Inferior parietal cortex (tissue), 1 donor: Measurements from ENCODE around the gene CEBPG.
A peak's percentile ranks its signal among the peaks of the same experiment; 100 is the strongest.

Experiments
- DNase-seq: peaks from one replicate; pipeline ENCODE4 v3.0.0-alpha.2; 2016; ENCODE audit errors: extremely low spot score

The CEBPG gene

DNA sequence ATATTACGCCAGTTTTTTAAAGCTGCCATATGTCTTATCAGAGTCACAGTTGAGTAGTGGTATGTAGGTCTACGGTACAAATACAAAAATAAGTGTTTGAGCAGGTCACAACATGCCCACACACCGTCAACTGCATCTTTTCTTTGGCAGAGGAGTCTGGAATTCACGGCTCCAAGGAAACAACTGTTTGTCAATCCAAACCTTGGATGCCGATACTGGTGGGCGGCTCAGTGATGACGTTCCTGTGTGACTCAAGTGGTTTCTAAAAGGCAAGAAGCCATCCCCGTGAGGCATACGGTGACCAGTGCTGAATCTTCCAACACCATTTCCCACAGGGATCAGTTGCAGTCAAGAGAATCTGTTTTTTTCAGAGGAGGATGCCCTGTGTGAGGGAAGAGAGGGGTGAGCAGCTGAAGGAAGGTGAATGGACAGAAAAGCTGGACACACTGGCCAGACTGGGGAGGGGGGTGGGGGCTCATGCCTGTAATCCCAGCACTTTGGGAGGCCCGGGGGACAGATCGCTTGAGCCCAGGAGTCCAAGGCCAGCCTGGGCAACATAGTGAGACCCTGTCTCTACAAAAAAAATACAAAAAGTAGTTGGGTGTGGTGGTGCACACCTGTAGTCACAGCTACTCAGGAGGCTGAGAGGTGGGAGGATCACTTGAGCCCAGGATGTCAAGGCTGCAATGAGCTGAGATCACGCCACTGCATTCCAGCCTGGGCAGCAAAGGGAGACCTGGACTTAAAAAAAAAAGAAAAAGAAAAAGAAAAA, 22.8 kb upstream of the CEBPG start:
- DNase-seq, result peak; percentile 17

DNA sequence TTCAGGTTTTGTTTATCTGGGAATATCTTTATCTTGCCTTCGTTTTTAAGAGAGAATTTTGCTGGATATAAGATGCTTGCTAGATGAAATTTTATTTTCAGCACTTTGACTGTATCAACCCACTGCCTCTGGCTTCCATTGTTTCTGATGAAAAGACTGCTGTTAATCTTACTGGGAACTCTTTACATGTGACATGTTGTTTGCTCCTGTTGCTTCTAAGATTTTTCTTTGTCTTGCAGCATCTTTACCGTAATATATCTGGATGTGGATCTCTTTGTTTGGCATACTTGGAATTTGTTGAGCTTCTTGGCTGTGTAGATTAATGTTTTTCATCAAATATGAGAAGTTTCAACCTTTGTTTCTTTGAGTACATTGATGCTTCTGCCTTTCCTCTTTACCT, 18.0 kb upstream of the CEBPG start:
- no peak for DNase-seq

DNA sequence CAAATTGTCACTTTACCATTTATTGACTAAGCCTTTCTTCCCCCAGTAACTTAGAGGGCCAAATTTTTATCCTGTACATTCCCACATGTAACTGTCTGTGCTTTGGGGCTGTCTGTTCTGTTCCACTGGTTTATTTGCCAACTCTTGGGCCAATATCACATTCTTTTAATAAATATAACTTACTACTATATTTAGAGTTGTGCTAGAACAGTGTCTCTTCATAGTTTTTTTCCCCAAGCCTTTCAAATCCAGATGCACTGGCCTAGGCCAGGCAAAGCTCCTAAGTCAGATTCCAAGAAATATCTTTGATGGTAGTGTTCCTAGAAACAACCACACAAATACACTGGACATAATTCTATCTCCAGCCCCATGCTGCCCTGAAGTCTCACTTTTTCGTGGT, 16.0 kb upstream of the CEBPG start:
- no peak for DNase-seq

DNA sequence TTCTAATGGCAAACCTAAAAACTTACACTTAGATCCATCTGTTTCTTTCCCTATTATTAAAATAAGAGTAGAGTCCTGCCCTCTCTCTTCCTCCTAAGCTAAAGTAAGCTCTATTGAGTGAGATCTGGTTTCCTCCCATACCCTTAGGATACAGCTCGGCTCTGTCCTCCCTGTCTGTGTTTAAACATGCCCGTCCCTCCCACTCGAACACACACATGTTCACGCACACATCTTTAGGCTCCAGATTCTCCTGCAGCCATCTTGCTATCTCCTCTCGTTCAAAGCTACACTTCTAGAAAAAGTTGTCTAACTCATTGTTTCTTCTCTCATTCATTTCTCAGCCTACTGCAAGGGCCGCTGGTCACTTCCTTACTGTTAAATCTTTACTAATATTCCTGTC, 15.1 kb upstream of the CEBPG start:
- DNase-seq, result no peak

DNA sequence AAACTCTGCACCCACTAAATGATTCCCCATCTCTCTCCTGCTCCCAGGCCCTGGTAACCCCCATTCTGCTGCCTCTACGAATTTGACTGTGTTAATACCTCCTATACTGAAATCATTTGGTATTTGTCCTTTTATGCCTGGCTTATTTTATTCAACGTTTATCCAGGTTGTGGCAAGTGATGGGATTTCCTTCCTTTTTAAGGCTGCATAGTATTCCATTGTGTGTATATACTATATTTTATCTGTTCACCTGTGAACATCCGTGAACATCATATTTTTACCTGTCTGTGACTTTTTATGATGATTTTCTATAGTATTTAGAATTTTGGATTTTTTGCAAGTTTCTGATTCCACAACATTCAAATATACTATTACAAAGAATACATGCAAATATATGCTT, 13.9 kb upstream of the CEBPG start:
- no peak for DNase-seq

DNA sequence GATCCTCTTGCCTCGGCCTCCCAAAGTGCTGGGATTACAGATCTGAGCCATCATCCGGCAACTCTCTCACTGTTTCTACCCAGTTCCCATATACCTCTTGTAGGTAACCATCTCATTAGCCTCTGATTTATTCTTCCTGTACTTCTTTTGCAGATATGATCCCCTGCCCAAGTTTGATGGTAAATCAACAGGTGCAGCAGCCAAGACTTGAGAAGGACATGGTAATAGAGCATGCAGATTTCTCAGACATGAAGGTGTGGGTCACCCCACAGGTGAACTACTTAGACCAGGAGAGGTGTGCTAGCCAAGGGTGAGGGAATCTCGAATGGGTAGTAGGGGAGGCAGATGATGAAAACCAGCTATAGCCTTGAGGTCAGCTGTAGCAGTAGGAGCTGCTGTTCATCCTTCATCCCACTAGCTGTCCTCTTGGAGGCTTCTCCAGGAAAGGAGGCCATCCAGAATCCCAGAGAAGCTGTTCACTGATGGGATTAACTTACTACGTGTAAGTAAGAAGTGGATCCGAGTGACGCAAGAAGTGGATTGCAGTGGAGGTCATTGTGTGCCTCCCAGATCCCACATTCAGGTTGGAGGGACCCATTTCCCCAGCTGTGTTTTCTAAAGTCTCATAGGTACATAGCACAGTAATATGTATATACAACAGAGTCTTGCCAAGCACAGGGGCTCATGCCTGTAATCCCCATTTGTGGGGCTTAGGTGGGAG, 10.8 kb upstream of the CEBPG start:
- no peak for DNase-seq

DNA sequence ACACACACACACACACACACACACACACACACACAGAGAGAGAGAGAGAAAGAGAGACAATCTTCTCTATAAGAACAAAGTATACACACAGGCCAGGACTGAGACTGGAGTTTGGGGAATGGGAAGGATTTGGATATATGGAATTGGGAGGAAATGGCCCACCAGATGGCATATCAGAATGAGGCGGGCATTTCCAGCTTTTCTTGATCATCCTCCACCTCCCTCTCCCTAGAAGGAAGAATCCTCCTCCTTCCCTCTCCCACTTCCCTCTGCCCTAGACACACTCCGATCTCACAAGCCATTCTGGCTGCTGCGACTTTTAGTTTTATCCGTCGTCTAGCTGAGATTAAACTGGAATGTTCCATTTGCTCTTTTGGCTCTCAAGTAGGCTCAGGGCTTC, 10.0 kb upstream of the CEBPG start:
- DNase-seq, result no peak

DNA sequence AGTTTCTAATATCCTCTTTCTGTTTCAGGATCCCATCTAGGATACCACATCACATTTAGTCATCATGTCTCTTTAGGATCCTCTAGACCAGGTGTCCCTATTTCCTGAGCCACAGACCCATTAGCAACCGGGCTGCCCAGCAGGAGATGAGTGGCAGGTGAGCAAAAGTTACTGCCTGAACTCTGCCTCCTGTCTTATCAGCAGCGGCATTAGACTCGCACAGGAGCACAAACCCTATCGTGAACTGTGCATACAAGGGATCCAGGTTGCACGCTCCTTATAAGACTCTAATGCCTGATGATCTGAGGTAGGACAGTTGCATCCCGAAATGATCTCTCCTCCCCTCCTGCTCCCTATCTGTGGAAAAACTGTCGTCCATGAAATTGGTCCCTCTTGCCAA, 7.8 kb upstream of the CEBPG start:
- DNase-seq, result no peak

DNA sequence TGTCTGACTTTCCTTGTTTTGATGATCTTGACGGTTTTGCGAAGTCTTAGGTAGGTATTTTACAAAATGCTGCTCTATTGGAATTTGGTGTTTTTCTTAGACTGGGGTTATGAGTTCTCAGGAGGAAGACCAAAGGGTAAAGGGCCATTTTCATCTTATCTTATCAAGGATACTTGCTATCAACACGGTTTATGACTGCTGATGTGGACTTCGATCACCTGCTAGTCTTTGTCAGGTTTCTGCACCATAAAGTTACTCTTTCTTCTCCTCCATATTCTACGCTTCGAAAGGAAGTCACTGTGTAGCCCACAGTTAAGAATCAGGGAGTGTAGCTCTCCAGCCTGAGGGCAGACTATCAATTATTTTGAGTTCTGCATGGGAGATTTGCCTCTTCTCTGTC, 7.4 kb upstream of the CEBPG start:
- no peak for DNase-seq

DNA sequence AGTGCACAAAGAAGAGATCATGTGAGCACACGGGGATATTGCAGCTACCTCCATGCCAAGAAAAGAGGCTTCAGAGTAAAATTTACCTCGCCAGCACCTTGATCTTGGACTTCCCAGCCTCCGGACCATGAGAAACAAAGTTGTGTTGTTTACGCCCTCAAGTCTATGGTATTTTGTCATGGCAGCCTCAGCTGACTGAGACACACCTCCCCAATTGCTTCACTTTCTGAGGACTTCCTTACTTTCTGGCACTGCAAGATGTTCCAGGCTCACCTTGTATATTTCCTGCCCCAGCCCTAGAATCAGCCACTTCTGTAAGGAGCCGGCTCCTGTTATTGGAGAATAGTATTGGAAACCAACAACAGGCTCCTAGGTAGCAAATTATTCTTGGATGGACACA, 6.6 kb upstream of the CEBPG start:
- no peak for DNase-seq

DNA sequence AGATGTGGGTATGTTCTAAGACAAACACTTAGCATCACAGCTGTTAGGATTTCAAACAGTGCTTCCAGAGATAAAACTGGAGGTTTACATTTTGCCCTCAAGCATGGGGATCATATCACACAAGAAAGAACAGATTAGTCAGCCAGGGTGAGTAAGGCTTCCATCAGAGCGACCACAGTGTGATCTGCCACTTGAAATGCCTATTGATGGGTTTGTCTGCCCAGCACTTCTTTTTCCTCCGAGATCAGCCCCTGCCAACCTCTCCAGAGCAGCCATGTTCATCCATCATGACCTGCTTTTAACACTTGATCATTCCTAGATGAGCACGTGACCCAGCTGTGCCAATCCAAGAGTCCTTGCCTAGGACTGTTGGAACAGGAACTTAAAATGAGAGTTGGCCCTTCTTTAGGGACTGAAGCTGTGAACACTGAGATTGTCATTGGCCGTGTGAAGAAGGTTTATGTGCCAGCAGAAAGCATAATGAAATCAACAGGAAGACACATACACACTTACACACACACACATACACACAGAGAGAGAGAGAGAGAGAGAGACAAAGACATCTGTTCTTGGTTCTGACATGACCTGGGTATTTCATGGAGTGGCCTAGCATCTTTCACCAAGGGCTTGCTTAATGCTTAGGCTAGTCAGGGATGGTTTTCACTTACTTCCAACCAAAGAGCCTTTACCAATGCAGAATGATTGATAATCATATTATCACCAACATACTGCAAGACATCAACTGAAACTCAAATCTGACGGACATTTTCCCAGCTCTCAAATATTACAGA, 5.2 kb upstream of the CEBPG start:
- DNase-seq, result no peak

DNA sequence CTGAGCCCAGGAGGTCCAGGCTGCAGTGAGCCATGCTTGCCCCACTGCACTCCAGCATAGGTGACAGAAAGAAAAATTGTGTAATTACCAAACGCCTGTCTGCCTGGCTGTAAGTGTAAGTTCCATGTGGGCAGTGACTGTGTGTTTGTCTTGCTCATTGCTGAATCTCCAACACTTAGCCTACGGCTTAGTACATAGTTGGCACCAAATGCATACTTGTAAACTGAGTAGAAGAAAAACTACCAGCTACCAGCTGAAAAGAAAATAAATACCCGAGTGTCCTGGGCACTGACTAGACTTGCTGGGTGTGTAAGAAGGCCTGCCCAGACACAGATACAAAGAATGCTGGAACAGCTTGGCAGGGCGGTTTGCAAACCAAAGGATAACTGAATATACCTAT, 2.7 kb upstream of the CEBPG start:
- DNase-seq, result no peak

DNA sequence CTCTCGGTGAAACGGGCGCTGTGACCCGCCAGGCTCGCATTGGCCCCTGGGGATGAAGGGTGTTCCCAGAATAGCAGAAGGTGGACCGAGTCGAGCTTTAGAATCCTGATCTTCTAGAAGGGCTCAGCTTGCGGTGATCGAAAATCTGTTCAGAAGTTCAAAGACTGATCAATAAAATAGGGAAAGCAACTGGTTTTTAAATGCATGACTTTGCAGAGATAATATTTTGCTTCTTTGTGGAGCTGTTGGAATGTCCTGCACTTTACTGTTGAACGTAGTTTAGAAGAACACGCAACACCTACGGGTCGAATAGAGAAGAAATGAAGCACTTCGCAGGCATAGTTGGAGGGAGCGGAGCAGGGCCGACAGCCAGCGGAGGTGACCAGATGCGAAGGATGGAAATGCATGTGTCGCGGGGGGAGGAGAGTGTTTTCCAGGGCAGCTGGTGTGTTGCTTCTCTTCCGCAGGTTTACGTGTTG, 766 bp downstream of the CEBPG start:
- DNase-seq, result peak; percentile 37

DNA sequence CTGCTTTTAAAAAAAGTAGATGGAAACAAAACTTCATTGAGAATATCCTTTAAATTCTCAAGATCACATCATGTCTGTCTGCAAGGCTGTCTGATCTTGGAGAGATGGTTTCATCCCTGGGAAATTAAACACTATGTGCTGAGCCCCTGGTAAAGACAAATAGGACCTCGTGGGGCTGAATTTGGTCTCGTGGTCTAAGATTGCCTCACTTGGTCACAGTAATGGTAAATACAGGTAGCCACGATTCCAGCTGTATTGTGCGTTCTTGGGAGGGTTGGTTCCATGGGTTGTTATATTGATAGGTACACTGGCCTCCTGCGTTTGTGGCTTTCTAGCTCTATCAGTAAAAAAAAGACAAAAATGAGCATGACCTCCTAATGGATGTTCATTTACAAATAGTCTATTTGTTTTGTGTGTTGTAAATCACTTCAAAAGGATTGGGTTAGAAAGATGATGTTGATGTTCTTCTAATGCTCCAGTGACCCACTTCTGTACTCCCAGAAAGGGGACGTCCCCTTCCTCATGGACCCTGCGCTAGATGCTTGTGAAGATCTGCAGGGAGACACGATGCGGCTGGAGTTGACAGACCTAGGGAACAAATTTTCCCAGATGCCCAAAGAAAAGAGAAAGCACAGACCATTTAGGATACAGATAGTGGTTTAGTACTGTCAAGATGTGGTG, 1.8 kb downstream of the CEBPG start:
- no peak for DNase-seq

DNA sequence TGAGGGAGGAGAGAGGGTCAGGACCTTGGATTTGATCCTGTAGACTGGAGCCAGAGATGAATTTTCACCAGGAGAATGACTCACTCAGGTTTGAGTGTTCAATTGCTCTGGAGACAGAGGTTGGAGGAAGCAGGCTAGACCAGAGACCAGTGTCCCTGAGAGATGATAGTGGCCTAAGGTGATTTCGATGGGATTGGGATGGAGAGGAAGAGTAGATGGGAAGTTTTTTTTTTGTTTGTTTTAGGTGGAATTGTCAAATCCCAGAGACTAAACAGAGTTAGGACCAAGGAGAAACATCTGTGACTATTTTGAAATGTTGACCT, 2.3 kb downstream of the CEBPG start:
- DNase-seq, result no peak

DNA sequence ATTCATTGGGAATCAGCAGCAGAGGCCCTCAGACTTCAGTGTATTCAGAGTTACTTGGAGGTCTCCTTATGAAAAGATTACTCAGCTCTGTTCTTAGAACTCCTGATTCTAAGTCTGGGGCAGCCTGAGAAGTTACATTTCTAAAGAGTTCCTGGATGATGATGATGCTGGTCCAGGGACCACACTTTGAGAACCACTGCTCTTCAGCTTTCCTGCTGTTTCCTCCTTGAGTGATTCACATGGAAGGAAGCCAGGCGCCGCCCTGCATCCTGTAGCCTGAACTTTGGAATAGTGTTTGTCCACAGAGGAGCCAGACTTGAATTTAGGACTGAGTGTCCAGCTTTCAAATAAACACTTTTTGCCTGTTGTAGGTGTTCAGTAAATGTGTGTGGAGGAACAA, 2.9 kb downstream of the CEBPG start:
- no peak for DNase-seq

DNA sequence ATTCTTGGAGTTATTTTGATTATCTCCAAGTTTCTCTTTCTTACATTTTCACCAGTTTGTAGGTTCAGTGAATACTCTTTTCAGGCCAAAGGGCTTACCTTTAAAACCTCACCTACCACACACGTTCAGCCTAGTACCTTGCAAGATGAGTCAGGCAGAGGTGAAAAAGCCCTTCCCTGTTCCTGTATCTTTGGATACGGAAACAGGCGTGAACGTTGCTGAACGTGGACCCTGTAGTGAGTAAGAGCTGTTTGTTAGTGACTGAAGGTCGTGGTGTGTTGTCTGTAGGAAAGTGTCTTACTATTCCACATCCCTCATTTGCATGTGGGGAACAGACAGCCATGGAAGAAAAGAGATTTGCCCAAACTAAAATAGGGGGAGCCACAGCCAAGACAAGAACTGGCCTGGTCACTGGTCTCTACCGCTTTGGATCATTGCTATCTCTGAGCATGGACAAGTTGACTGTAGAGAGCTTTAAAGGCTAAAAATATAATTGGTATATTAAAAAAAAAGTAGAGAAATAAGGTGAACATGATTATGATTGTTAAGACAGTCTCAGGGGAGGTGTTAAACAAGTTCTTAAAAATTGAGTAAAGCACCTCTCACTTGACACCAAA, 3.5 kb downstream of the CEBPG start:
- no peak for DNase-seq

DNA sequence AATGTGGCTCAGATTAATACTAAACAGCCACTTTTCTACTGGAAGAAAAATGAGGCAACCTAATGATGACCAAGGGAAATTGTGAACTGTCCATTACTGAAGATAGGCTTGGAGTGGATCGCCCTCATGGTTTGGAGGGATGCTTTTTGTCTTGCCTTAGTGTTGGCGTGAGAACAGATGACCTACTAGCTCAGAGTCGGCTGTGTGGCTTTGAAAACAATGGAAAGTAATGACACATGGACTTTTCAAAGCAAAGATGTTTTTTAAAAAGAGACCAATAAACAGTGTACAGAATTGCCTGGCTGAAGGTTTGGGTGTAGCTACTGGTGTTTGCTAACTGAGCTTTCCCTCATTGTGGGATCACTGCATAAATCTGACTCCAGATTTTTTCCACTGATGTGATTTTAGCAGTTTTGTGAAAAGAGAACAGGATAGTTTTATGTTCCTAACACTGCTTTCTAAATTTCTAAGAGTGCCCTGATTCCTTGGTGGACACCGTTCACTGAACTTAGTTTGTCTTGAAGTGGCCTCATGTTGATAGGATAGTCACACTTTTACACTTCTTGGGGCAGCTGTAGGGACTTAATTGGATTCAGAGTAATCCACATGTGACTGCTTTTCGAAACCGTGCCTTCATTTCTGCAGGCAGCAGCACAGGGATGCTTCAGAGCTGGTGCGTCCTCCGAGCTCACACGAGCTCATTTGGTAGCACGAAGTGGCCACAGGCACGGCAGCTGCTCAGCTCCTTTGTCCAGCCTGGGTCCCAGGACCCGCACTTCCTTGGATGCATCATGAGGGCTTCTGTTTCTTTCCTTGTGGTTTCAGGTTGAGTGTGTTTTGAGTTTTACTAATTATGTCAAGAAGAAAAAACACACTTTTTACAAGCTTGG, 4.3 kb downstream of the CEBPG start:
- no peak for DNase-seq

DNA sequence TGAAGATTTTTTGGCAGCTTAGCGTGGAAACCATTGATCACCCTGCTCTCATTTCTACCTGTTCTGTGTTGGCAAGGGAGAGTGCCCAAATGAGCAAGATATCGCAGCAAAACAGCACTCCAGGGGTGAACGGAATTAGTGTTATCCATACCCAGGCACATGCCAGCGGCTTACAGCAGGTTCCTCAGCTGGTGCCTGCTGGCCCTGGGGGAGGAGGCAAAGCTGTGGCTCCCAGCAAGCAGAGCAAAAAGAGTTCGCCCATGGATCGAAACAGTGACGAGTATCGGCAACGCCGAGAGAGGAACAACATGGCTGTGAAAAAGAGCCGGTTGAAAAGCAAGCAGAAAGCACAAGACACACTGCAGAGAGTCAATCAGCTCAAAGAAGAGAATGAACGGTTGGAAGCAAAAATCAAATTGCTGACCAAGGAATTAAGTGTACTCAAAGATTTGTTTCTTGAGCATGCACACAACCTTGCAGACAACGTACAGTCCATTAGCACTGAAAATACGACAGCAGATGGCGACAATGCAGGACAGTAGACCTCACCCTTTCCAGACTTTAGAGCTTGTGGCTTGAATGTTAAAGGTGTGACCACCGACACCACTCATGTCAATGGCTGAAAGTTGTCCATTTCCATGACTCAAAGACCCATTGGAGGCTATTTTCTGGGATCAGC, 5.8 kb downstream of the CEBPG start:
- no peak for DNase-seq

DNA sequence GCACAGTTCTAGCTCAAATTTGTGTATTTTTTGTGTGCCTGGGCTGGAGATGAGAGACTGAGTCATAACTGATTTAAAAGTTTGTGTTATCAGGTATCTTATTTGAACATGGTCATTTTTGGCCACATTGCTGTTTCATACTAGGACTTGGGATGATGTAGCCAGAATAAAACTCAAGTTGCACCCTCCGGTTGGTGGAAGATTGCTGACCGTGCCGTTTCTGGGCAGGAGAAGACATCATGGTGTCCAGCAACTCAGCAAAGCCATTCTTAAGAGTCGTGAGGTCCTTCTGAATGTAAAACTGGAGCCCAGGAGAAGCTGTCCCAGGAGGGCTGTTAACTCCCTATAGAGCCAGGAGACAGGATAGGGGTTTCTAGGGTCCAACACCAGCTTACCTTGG, 7.6 kb downstream of the CEBPG start:
- no peak for DNase-seq
